ENCODE results near the gene CSTF1.

GRCh38 chr20:56431471-56431870 lies 39.0 kb downstream of the CSTF1 start:
- TF ChIP-seq CTCF (IDR thresholded peaks at IDR 0.05) (no peak), POLR2A (IDR thresholded peaks at IDR 0.05) (no peak), EP300 (IDR thresholded peaks at IDR 0.05) (no peak)

Measured in suprapubic skin (tissue), 3 donors.